GM06990 (cell line): ENCODE measurements around the gene HNRNPF.

Source experiments
- DNase-seq: peaks from one replicate; pipeline ENCODE4 v3.0.0-alpha.2; 2011; ENCODE audit not compliant: insufficient read length; ENCODE audit errors: extremely low read depth
- H3K27me3 ChIP-seq: replicated peaks from 2 replicates; pipeline ENCODE4 v1.6.0; 2011; ENCODE audit warnings: low read length; ENCODE audit not compliant: control insufficient read depth, insufficient read depth
- H3K36me3 ChIP-seq: 2 replicates; pipeline ENCODE4 v1.5.1; 2011; ENCODE audit warnings: low read length; ENCODE audit not compliant: control insufficient read depth, insufficient read depth
- H3K4me3 ChIP-seq: replicated peaks from 2 replicates; pipeline ENCODE4 v1.5.1; 2011; ENCODE audit warnings: low read depth, mild to moderate bottlenecking, control low read depth, low read length
- CTCF ChIP-seq: IDR thresholded peaks from 2 replicates; pipeline ENCODE4 v1.5.1; 2011; ENCODE audit warnings: low read length, control low read depth, mild to moderate bottlenecking, inconsistent platforms; ENCODE audit not compliant: insufficient read depth, poor library complexity, severe bottlenecking

HNRNPF gene

GRCh38 chr10:43374194-43374593 is 34.8 kb downstream of the HNRNPF start:
- TF ChIP-seq CTCF: no peak

GRCh38 chr10:43373461-43373860 is 35.5 kb downstream of the HNRNPF start:
- H3K27me3 ChIP-seq: no peaks in the 10 kb centered on the region; the same call in 1 of the 2 replicates
- H3K36me3 ChIP-seq: no peaks in the 10 kb centered on the region
- no peak overlapping the region for H3K4me3 ChIP-seq
- TF ChIP-seq CTCF: no peak
- DNase-seq: no peak

More at GRCh38 chr10:43374194-43374593, 34.8 kb downstream of the HNRNPF start:
- no peaks in the 10 kb centered on the region; the same call in 1 of the 2 replicates for H3K27me3 ChIP-seq
- no peak overlapping the region for H3K4me3 ChIP-seq
- H3K36me3 ChIP-seq: no peaks in the 10 kb centered on the region
- no peak for DNase-seq

GRCh38 chr10:43372765-43373361 is 36.1 kb downstream of the HNRNPF start:
- TF ChIP-seq CTCF: no peak

GRCh38 chr10:43371418-43371817 is 37.6 kb downstream of the HNRNPF start, which contains the start of gene FXYD4:
FXYD4 (plus strand) TSS chr10:43371636; CDS start chr10:43373747, 2,111 bp downstream.
- DNase-seq: no peak
- TF ChIP-seq CTCF: no peak

More at GRCh38 chr10:43372765-43373361, 36.1 kb downstream of the HNRNPF start:
- no peaks in the 10 kb centered on the region; the same call in 1 of the 2 replicates for H3K27me3 ChIP-seq
- no peaks in the 10 kb centered on the region for H3K36me3 ChIP-seq
- DNase-seq: no peak
- H3K4me3 ChIP-seq: no peak overlapping the region

GRCh38 chr10:43370671-43371215 is 38.2 kb downstream of the HNRNPF start:
- no peak for TF ChIP-seq CTCF
- H3K27me3 ChIP-seq: no peaks in the 10 kb centered on the region
- H3K36me3 ChIP-seq: no peaks in the 10 kb centered on the region

More at GRCh38 chr10:43371418-43371817, 37.6 kb downstream of the HNRNPF start, which contains the start of gene FXYD4:
- no peak within 1 kb of the TSS for H3K4me3 ChIP-seq
- no peaks in the 10 kb centered on the region; the same call in 1 of the 2 replicates for H3K27me3 ChIP-seq
- no peaks in the 10 kb centered on the region for H3K36me3 ChIP-seq

More at GRCh38 chr10:43370671-43371215, 38.2 kb downstream of the HNRNPF start:
- H3K4me3 ChIP-seq: no peak overlapping the region
- no peak for DNase-seq
